C4-2B (cell line): Measurements from ENCODE around the gene IL17RD.

Experiments used
- H3K27ac ChIP-seq: fragments of 450-650 bp; 2 replicates; pipeline ENCODE4 v1.5.1; 2017
- CTCF ChIP-seq: fragments of 450-650 bp; conservative IDR thresholded peaks from 2 replicates; pipeline ENCODE4 v1.5.1; 2017; ENCODE audit warnings: mild to moderate bottlenecking
- ZFX ChIP-seq: fragments of 450-650 bp; IDR thresholded peaks from 2 replicates; pipeline ENCODE4 v1.6.1; 2017

Gene IL17RD

GRCh38 chr3:57128826-57129667, 36.1 kb downstream of the IL17RD start:
- TF ChIP-seq ZFX (no peak), CTCF (no peak)
- no peak overlapping the region for H3K27ac ChIP-seq

GRCh38 chr3:57127891-57128518, 37.1 kb downstream of the IL17RD start:
- H3K27ac ChIP-seq, result no peak overlapping the region
- TF ChIP-seq CTCF (no peak), ZFX (no peak)

GRCh38 chr3:57126244-57126643, 38.9 kb downstream of the IL17RD start:
- TF ChIP-seq CTCF, result no peak
- TF ChIP-seq ZFX, result no peak

GRCh38 chr3:57120451-57121174, 44.5 kb downstream of the IL17RD start:
- no peak overlapping the region for H3K27ac ChIP-seq
- TF ChIP-seq CTCF (no peak), ZFX (no peak)

More at GRCh38 chr3:57126244-57126643, 38.9 kb downstream of the IL17RD start:
- no peak overlapping the region for H3K27ac ChIP-seq

- TF ChIP-seq CTCF, result no peak
- TF ChIP-seq ZFX, result no peak
- no peak overlapping the region for H3K27ac ChIP-seq
Observed at GRCh38 chr3:57120040-57120439, 45.1 kb downstream of the IL17RD start.

- TF ChIP-seq CTCF (no peak), ZFX (no peak)
- H3K27ac ChIP-seq, result no peak overlapping the region
Observed at GRCh38 chr3:57118254-57118653, 46.9 kb downstream of the IL17RD start.

GRCh38 chr3:57116501-57116900, 48.7 kb downstream of the IL17RD start:
- TF ChIP-seq CTCF (no peak), ZFX (no peak)

More at GRCh38 chr3:57116501-57116900, 48.7 kb downstream of the IL17RD start:
- H3K27ac ChIP-seq, result no peak overlapping the region
